Anterior cingulate cortex (tissue), 58 donors: Measurements from ENCODE around the gene PKN2.

Experiments
- DNase-seq, 58 donors: peaks; one replicate each; lab custom pipeline; 2025; lab: John Stamatoyannopoulos, UW

PKN2 gene

GRCh38 chr1:88730132-88730675 is 46.1 kb downstream of the PKN2 start:
- DNase-seq, result peak in 1 of 58 donors; percentile 12

DNA sequence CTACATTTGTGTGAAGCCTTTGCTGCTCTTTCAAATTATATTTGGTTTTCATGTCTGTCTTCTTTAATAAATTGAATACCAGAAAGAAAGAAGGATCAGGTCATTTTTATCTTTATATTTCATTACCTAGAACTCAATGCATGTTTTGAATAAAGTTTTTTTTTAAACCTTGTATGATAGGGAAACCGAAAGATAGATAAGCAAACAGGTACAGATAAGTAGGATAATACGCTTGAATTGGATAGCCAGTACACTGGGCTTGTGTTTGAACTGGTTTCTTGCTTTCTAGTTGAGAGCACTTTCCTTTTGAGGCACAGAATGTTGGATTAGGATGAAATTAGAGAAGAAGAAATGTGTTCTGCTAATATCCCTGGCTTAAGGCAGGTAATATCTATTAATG is 46.9 kb downstream of the PKN2 start:
- no peak for DNase-seq

DNA sequence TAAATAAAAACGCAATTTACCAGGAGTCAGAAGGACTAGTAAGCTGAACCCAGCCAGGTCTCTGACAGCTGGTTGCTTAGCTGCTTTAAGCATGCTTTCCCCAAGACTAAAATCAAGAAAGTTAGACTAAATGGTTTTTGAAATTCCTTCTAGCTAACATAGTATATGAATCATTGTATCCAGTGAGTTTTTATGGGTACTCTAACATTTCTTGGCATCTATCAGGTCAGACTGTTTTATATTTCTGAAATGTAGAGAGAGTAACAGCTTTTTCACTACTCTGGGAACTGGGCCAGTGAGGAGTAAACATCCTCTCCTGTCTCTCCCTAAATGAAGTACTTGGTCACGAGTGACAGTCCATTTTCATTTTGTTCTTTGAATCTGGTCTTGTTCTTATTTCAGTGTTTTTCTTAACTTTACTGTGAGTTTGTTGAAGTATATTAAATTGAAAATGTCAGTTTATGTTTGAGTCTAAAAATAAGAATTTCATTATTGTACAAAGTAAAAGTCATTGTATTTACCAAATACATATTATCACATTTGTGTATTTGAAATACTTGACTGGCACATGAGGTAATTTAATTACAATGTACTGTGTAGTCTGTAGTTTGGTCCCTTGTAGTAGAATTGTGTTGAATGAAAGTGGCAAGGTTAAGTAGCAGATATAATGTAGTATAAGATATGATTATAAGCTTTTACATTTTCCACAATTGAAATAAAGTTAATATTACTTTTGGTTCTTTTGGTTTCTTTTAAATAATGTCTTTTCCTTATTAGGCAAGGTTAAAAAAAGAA is 47.6 kb downstream of the PKN2 start:
- DNase-seq, result peak in 4 of 58 donors; percentile 3 to 47 (median 14)

DNA sequence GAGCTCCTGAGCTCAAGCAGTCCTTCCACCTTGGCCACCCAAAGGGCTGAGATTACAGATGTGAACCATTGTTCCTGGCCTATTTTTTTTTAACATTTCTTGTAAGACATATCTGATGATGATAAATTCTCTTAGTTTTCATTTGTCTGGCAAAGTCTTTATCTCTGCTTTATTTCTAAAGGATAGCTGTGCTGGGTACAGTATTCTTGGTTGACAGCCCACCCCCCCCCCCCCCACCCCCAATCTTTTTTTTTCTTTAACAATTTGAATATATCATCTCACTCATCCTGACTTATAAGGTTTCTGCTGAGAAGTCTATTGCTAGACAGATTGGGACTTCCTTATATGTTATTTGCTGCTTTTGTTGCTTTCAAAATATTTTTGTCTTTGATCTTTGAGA is 51.3 kb downstream of the PKN2 start:
- DNase-seq, result no peak

GRCh38 chr1:88735909-88736308 is 51.8 kb downstream of the PKN2 start:
- no peak for DNase-seq

DNA sequence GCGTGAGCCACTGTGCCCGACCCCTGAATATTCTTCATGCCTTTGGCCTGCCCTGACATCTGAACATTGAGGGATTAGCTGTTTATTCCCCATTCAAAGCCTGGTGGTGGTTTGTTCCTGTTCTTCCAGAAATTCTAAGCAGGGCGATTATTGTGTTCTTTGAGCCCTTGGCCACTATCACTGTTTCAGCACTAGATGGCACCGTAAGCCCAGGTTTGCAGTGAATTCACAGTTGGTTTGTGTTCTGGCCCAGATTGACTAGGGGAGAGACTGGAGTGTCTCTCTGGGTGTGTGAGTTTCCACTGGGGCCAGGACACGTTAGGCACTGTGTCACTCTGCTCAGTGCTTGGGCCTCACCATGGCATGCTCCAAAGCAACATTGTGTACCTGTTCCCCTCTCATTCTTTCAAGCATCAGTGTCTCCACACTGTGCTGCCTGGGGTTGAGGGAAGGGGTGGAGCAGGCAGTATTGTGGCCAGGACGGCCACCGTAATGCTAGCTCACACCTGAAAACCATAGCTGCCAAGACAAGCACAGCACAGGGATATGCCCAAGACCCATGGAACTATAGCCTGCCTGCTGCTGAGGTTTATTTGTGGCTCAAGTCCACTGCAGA is 52.7 kb downstream of the PKN2 start:
- no peak for DNase-seq

GRCh38 chr1:88737338-88737927 is 53.4 kb downstream of the PKN2 start:
- no peak for DNase-seq

DNA sequence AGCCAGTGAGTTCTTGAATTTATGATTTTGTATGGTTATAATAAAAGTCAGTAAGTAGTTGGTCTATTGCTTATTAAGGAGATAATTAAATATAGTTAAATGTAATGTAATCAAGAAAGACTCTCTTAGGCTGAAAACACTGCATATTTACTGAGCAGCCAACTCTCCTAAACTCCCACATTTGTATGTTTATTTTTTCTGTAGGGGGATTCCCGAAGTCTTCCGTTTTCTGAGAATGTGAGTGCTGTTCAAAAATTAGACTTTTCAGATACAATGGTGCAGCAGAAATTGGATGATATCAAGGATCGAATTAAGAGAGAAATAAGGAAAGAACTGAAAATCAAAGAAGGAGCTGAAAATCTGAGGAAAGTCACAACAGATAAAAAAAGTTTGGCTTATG is 56.7 kb downstream of the PKN2 start:
- DNase-seq, result no peak

DNA sequence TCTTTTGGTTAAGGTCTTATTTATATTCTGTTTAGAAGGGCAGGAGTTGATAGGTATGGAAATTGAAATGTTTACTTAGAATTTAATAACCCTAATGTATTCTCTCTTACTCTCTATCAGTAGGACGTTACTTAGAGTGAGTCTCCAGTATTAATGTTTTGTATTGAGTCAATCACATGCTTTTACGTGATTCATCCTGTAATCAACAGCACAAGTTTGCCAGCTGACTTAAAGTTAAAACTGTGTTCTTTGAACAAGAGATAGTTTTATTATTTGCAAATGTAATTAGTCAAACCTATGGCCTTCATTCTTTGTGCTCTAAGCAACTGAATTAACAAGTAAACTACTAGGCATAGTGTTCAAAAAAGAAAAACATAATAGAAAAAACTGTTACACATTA is 57.3 kb downstream of the PKN2 start:
- DNase-seq, result no peak

- no peak for DNase-seq
These were observed 58.5 kb downstream of the PKN2 start for GRCh38 chr1:88742531-88742930.

GRCh38 chr1:88744142-88744541 is 60.1 kb downstream of the PKN2 start:
- DNase-seq, result no peak

- no peak for DNase-seq
These were observed 62.8 kb downstream of the PKN2 start for GRCh38 chr1:88746916-88747315.

GRCh38 chr1:88751714-88752113 is 67.6 kb downstream of the PKN2 start:
- no peak for DNase-seq

DNA sequence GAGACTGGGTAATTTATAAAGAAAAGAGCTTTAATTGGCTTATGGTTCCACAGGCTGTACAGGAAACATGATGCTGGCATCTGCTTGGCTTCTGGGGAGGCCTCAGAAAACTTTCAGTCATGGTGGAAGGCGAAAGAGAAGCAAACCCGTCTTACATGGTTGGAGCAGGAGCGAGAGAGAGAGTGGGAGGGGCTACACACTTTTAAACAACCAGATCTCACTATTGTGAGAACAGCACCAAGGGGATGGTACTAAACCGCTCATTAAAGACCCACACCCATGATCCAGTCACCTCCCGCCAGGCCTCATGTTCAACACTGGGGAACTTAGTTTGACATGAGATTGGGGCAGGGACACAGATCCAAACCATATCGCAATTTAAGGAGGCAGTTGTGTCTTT is 69.4 kb downstream of the PKN2 start:
- no peak for DNase-seq

DNA sequence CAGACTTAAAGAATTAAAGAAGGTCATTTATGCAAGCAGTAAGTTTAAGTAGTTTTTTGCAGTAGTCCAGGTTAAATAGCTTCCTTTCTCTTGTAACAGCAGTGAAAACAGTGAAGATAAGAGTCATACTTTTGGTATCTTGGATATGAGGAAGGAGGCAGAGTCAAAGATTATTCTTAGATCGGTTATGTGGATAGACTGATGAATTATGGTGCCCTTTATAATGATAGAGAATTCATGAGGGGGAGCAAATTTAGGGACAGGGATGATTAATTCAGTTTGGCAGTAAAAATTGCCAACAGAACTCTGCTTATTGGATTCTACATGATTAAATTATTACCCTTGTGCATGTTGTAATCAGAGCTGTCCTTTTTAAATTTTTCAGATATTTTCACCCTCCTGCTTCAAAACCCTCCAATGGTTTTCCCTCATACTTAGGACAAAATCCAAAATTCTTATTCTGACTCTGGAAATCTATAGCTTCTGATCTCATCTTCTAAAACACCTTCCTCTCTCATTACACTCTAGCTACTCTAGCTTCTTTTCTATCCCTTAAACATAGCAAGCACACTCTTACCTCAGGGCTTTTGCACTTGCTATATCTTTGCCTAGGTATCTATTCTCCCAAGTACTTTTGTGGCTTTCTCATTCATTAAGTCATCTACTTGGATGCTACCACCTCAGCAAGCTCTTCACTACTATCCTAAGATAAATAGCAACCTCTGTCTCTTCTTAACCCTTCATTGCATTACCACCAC is 79.8 kb downstream of the PKN2 start:
- no peak for DNase-seq

GRCh38 chr1:88768187-88768586 is 84.1 kb downstream of the PKN2 start:
- no peak for DNase-seq

DNA sequence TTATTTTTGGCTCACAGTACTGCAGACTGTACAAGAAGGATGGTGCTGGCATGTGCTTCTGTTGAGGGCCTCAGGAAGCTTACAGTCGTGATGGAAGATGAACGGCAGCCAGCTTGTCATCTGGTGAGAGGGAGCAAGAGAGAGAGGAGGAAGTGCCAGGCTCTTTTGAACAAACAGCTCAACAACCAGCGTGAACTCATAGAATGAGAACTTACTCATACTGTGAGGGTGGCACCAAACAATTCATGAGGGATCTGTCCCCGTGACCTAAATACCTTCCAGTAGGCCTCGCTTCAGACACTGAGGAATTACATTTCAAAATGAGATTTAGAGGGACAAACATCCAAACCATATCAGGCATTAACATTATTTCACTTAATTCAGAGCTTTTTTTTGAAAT is 84.7 kb downstream of the PKN2 start:
- DNase-seq, result no peak

- no peak for DNase-seq
These were observed 89.6 kb downstream of the PKN2 start for GRCh38 chr1:88773540-88774150.

DNA sequence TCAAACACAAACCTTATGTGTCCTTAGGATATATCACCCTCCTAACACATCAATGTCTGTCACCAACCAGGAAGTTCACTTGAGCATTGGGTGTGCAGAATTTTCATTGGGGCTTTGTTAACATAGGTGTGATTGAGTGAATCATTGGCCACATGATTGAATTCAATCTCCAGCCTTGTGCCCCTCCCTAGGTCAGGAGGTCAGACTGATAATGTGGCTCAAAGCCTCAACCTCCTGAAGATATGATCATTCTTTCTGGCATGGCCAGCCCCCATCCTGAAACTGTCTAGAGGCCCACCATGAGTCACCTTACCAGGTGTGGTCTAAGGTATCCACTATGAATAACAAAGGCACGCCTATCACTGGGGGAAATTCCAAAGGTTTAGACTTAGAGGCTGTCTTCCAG is 90.1 kb downstream of the PKN2 start:
- DNase-seq, result no peak

DNA sequence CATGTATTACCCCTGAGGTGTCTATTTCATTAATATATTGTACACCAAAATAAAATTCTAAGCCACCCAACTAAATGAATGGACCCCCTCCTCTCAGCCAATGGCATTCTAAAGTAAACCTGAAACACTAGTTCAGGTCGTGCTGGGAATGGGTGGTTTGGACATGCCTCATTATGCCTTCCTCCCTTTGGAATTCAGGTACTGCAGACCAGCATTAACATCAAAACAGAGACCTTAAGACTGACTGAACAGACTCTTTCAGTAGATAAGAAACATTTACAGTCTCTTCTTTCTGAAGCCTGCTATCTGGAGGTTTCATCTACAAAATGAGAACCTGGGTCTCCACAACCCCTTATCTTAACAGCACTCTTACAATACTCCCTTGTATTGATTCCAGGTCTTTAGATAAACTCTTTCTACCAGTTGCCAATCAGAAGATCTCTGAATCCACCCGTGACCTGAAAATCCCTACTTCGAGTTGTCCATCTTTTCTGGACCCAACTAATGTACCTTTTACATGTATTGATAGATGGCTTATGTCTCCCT is 93.6 kb downstream of the PKN2 start:
- no peak for DNase-seq
